Breast epithelium (tissue), 4 donors: ENCODE data around the gene ENDOD1. TPM values are rescaled to one million over a fixed set of nuclear protein-coding genes. Genes with fewer than 3 reads are reported as not detected.

Source experiments
- DNase-seq, 2 donors: peaks; one replicate each; pipeline ENCODE4 v3.0.0-alpha.2; 2019; ENCODE audit warnings: low spot score in 2 of 2
- H3K27ac ChIP-seq, 2 donors: fragments of 200-600 bp; sonication (generic) in 1 of 2; one replicate each; pipeline ENCODE4 v1.5.1; 2016 to 2019; ENCODE audit warnings: mild to moderate bottlenecking in 1 of 2
- H3K27me3 ChIP-seq, 2 donors: fragments of 200-600 bp; sonication (generic) in 1 of 2; one replicate each; pipeline versions ENCODE4 v1.5.1 to v1.6.0; 2017 to 2019; ENCODE audit warnings: control low read depth in 1 of 2, mild to moderate bottlenecking in 1 of 2
- H3K36me3 ChIP-seq: fragments of 200-600 bp; one replicate; pipeline ENCODE4 v1.5.1; 2019
- H3K4me1 ChIP-seq, 2 donors: fragments of 200-600 bp; sonication (generic); one replicate each; pipeline ENCODE4 v1.5.1; 2016 to 2019; ENCODE audit warnings: control low read depth in 1 of 2
- H3K4me3 ChIP-seq, 3 donors: fragments of 200-600 bp; sonication (generic); 1 replicate in 2 of 3; 2 replicates in 1 of 3; pipeline ENCODE4 v1.5.1; 2016 to 2019; ENCODE audit warnings: mild to moderate bottlenecking in 3 of 3, moderate library complexity in 2 of 3
- H3K9me3 ChIP-seq, 2 donors: fragments of 200-600 bp; sonication (generic) in 1 of 2; one replicate each; pipeline ENCODE4 v1.5.1; 2016 to 2019; ENCODE audit warnings: control low read depth in 1 of 2
- POLR2A ChIP-seq: fragments of 450-650 bp; IDR thresholded peaks from one replicate; pipeline ENCODE4 v1.6.1; 2016; ENCODE audit warnings: antibody characterized with exemption, mild to moderate bottlenecking, moderate library complexity
- POLR2AphosphoS5 ChIP-seq, 3 donors: sonication (generic); formaldehyde crosslinking; IDR thresholded peaks; one replicate each; pipeline ENCODE4 v1.6.1; 2017; ENCODE audit warnings: antibody characterized with exemption in 3 of 3
- intact Hi-C: fragments of 100-400 bp; cut with DNase I; formaldehyde crosslinking; loops from one replicate; pipeline ENCODE4 v1.15.1; 2023; ENCODE audit warnings: low total_unique reads
- total RNA-seq, 3 donors: library from RNA; depleted of rRNA; stranded (reverse); fragments of >200 nt; gene quantifications; one replicate each; pipeline ENCODE4 v1.1.0, GENCODE V29; 2016
- TF ChIP-seq, protein P1 (sequence below), 3 donors: fragments of 450-650 bp; IDR thresholded peaks; one replicate each; pipeline ENCODE4 v1.5.1; 2016 to 2017; ENCODE audit warnings: antibody characterized with exemption in 3 of 3, mild to moderate bottlenecking in 3 of 3, moderate library complexity in 3 of 3

Gene ENDOD1
- total RNA-seq, 3 donors from 2014 or later = 19.7 to 49.8 (median 48.7) TPM

DNA sequence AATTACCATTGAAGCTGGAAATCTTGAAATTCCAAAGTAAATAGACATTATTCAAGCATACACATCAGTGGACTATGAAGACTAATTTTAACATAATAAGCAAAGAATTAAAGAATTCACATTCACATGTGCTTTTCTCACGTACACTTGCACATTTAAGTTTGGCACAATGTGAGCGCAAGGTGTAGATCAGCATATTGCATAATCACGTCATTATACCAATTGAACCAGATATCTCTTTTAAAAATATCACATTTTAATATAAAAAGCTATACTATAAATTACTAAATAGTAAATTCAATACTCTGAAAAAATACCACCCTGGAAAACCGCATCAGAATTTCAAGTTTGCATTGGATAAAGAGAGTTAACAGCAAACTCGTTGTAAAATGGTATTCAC, 80.6 kb downstream of the ENDOD1 start:
- Histone ChIP-seq H3K27me3 (no peaks in the 10 kb centered on the region), H3K9me3 (no peaks in the 10 kb centered on the region), H3K4me1 (no peaks in the 10 kb centered on the region), H3K27ac (no peak overlapping the region), H3K4me3 (no peak overlapping the region), H3K36me3 (no peaks in the 10 kb centered on the region)
- TF ChIP-seq, protein P1, sequence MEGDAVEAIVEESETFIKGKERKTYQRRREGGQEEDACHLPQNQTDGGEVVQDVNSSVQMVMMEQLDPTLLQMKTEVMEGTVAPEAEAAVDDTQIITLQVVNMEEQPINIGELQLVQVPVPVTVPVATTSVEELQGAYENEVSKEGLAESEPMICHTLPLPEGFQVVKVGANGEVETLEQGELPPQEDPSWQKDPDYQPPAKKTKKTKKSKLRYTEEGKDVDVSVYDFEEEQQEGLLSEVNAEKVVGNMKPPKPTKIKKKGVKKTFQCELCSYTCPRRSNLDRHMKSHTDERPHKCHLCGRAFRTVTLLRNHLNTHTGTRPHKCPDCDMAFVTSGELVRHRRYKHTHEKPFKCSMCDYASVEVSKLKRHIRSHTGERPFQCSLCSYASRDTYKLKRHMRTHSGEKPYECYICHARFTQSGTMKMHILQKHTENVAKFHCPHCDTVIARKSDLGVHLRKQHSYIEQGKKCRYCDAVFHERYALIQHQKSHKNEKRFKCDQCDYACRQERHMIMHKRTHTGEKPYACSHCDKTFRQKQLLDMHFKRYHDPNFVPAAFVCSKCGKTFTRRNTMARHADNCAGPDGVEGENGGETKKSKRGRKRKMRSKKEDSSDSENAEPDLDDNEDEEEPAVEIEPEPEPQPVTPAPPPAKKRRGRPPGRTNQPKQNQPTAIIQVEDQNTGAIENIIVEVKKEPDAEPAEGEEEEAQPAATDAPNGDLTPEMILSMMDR (IDR thresholded peaks at IDR 0.05) = no peak
- no peak for TF ChIP-seq POLR2AphosphoS5 (IDR thresholded peaks at IDR 0.05)
- no peak for TF ChIP-seq POLR2A
- intact Hi-C loops = no loop called here
- DNase-seq = no peak

DNA sequence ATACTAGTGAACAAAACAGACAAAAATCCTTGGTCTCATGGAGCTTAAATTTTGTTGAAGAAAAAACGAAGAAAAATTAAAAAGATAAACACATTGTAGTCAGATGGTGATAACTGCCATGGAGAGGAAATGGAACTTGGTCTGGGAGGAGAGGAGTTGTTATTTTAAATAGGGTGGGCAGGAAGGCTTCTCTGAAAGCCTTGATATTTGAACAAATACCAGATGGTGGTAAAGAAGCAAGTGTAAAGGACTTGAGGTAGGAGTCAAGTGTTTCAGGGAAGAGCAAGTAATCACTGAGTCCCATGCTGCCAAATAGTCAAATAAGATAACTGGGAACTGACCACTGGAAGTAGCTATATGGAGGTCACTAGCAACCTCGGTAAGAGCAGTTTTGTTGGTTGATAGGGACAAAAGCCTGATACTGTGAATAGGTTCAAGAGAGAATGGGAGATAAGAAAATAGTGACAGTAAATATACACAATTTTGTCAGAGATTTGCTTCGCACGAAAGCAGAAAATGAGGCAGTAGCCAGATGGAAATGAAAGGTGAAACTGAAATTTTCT, 86.3 kb downstream of the ENDOD1 start:
- no peak for DNase-seq
- Histone ChIP-seq H3K9me3 (no peaks in the 10 kb centered on the region), H3K36me3 (no peaks in the 10 kb centered on the region), H3K27ac (no peak overlapping the region), H3K27me3 (no peaks in the 10 kb centered on the region), H3K4me3 (no peak overlapping the region), H3K4me1 (no peaks in the 10 kb centered on the region)
- intact Hi-C loops = no loop called here
- TF ChIP-seq, protein P1 (IDR thresholded peaks at IDR 0.05) = no peak
- TF ChIP-seq POLR2A = no peak
- no peak for TF ChIP-seq POLR2AphosphoS5 (IDR thresholded peaks at IDR 0.05)

Other genes with a start within 250 kb of the ENDOD1 start
- 10 to 100 TPM; 42.9 to 62.7 (median 47.9) TPM for gene CWC15, start 116.3 kb upstream of the ENDOD1 start, total RNA-seq
- 1 to 10 TPM in 1 of 3 donors, under 1 TPM in 2; 0.33 to 1.2 (median 0.96) TPM for gene KDM4D, start 116.1 kb upstream of the ENDOD1 start, total RNA-seq
- gene KDM4E, start 64.6 kb upstream of the ENDOD1 start, total RNA-seq = not detected
- gene KDM4F, start 40.4 kb upstream of the ENDOD1 start, total RNA-seq = not detected
- gene SRSF8, start 22.9 kb upstream of the ENDOD1 start, total RNA-seq = 10 to 100 TPM; 35.4 to 52.4 (median 36.1) TPM
- gene SESN3, start 141.4 kb downstream of the ENDOD1 start, total RNA-seq = 10 to 100 TPM; 28.2 to 98.1 (median 39.7) TPM